Osteoblast (primary cell): Measurements from ENCODE around the gene CTNNA2. TPM values are rescaled to one million over a fixed set of nuclear protein-coding genes. Genes with fewer than 3 reads are reported as not detected.

Source experiments
- DNase-seq: peaks from one replicate; pipeline ENCODE4 v3.0.0; 2011; ENCODE audit warnings: low spot score, mixed read lengths; ENCODE audit not compliant: insufficient read length; ENCODE audit errors: missing footprints
- H2AFZ ChIP-seq: 2 replicates; pipeline ENCODE4 v1.6.0; 2011; ENCODE audit warnings: mild to moderate bottlenecking, low read length
- H3K27ac ChIP-seq: 2 replicates; pipeline ENCODE4 v1.5.1; 2011; ENCODE audit warnings: mild to moderate bottlenecking, low read depth, low read length, moderate library complexity
- H3K27me3 ChIP-seq: 2 replicates; pipeline ENCODE4 v1.6.0; 2012; ENCODE audit warnings: mild to moderate bottlenecking, control low read depth, inconsistent platforms, low read length, moderate library complexity; ENCODE audit not compliant: insufficient read depth
- H3K36me3 ChIP-seq: 2 replicates; pipeline ENCODE4 v1.5.1; 2011; ENCODE audit warnings: mild to moderate bottlenecking, low read length, control low read depth, moderate library complexity; ENCODE audit not compliant: insufficient read depth
- H3K4me1 ChIP-seq: 2 replicates; pipeline ENCODE4 v1.5.1; 2011; ENCODE audit warnings: mild to moderate bottlenecking, low read length, control low read depth, moderate library complexity; ENCODE audit not compliant: insufficient read depth
- H3K4me2 ChIP-seq: 2 replicates; pipeline ENCODE4 v1.6.0; 2011; ENCODE audit warnings: mild to moderate bottlenecking, low read length; ENCODE audit not compliant: insufficient read depth
- H3K4me3 ChIP-seq: fragments of 200-600 bp; sonication (generic); 3 replicates; pipeline ENCODE4 v1.5.1; 2012; ENCODE audit warnings: mild to moderate bottlenecking, low read length, inconsistent platforms; ENCODE audit not compliant: insufficient read depth
- H3K79me2 ChIP-seq: 2 replicates; pipeline ENCODE4 v1.6.0; 2012; ENCODE audit warnings: mild to moderate bottlenecking, low read length, control low read depth, inconsistent platforms; ENCODE audit not compliant: insufficient read depth
- H3K9me3 ChIP-seq: 2 replicates; pipeline ENCODE4 v1.5.1; 2011; ENCODE audit warnings: low read depth, low read length, control low read depth
- H4K20me1 ChIP-seq: 2 replicates; pipeline ENCODE4 v1.6.0; 2012; ENCODE audit warnings: mild to moderate bottlenecking, low read length, control low read depth; ENCODE audit not compliant: insufficient read depth
- total RNA-seq: library from RNA; depleted of rRNA; stranded (reverse); fragments of >200 nt; gene quantifications from 2 replicates; pipeline ENCODE4 v1.2.3, GENCODE V29; 2012
- TF ChIP-seq, protein P1 (sequence below): IDR thresholded peaks from 2 replicates; pipeline ENCODE4 v1.5.1; 2011; ENCODE audit warnings: mild to moderate bottlenecking, low read depth, low read length, moderate library complexity; ENCODE audit errors: extremely low read depth

Gene CTNNA2
- total RNA-seq, 1 donor: not detected

DNA sequence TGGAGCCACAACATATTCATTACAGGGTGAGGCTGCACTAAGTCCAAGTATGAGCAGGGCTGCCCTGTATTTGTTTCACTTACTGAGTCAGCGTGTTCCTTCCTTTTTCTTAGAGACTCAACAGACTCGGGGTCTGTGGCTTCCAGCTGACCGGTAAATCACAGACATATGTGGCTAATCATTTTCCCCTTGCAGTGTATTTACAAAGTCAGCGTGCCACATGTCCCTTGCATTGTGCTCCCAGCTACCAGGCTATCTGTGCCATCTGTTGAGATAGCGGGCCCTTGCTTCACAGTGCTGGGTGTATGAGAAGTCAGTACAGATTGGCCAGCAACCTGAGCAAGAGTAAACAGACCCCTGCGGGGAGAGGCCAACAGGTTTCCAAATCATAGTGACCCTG, 537.4 kb downstream of the CTNNA2 start:
- Histone ChIP-seq H3K4me1 (no peaks in the 10 kb centered on the region), H2AFZ (no peak overlapping the region), H3K36me3 (no peaks in the 10 kb centered on the region), H3K4me3 (no peak overlapping the region), H3K27me3 (no peaks in the 10 kb centered on the region), H3K4me2 (no peak overlapping the region), H3K27ac (no peak overlapping the region), H4K20me1 (no peaks in the 10 kb centered on the region), H3K79me2 (no peaks in the 10 kb centered on the region), H3K9me3 (no peaks in the 10 kb centered on the region)
- no peak for DNase-seq
- TF ChIP-seq, protein P1, sequence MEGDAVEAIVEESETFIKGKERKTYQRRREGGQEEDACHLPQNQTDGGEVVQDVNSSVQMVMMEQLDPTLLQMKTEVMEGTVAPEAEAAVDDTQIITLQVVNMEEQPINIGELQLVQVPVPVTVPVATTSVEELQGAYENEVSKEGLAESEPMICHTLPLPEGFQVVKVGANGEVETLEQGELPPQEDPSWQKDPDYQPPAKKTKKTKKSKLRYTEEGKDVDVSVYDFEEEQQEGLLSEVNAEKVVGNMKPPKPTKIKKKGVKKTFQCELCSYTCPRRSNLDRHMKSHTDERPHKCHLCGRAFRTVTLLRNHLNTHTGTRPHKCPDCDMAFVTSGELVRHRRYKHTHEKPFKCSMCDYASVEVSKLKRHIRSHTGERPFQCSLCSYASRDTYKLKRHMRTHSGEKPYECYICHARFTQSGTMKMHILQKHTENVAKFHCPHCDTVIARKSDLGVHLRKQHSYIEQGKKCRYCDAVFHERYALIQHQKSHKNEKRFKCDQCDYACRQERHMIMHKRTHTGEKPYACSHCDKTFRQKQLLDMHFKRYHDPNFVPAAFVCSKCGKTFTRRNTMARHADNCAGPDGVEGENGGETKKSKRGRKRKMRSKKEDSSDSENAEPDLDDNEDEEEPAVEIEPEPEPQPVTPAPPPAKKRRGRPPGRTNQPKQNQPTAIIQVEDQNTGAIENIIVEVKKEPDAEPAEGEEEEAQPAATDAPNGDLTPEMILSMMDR: no peak

DNA sequence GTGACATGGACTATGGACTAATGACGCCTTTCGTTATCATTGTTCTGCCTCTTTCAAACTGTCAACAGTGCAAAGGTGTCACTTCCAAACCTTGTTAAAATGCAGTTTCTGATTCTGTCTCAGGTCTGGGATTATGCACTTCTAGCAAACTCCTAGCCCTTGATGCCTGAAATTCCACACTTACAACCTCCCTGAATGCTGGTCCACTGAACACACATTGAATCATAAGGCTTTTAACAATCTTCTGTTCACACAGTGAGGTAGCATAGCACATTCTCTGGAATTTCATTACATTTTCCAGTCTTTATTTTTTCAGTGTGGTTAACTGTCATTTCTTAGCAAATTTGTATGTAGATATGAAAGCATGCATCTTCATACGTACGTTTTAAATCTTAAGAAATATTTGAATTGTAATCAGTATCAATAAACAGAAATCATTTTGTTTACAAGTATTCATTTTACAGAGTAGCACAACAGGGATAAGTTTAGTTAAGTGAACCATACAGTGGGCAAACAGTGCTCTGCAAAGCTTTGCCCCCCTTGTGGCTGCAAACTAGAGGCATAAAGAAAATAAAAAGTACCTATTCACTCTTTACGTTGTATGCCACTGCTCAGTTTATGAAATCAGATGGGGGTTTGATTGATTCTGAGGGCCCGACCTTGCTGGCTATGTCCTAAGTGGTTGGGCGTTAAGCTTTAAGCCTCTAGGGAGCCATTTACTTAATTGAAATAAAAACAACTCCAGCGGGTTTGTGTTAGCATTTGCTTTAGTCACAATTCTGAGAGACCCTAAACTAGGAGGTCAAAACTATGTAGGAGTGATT, 540.9 kb downstream of the CTNNA2 start:
- Histone ChIP-seq H4K20me1 (no peaks in the 10 kb centered on the region), H3K4me1 (no peaks in the 10 kb centered on the region), H3K9me3 (no peaks in the 10 kb centered on the region), H3K27ac (no peak overlapping the region), H3K27me3 (no peaks in the 10 kb centered on the region), H2AFZ (no peak overlapping the region), H3K4me2 (no peak overlapping the region), H3K4me3 (no peak overlapping the region), H3K36me3 (no peaks in the 10 kb centered on the region), H3K79me2 (no peaks in the 10 kb centered on the region)
- TF ChIP-seq, protein P1: no peak
- DNase-seq: no peak

DNA sequence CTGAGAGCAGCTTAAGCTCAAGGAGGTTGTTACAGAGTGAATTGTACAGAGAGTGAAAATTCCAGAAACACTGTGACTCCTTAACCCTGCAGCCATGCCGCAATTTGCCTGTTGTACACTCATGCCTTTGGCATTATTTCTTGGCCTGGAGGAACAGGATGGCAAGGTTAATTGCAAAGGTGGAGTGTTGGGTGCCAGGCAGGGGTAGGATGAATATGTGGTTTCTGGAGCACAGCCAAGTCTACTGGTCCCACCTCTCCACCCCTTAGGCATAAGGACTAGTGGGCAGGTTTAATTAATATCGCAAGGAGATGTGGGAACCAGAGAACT, 541.5 kb downstream of the CTNNA2 start:
- H3K79me2 ChIP-seq: no peaks in the 10 kb centered on the region
- H4K20me1 ChIP-seq: no peaks in the 10 kb centered on the region
- no peak overlapping the region for H3K4me3 ChIP-seq
- H3K4me2 ChIP-seq: no peak overlapping the region
- DNase-seq: no peak
- no peak overlapping the region for H2AFZ ChIP-seq
- H3K27ac ChIP-seq: no peak overlapping the region
- no peaks in the 10 kb centered on the region for H3K9me3 ChIP-seq
- TF ChIP-seq, protein P1: no peak
- H3K4me1 ChIP-seq: no peaks in the 10 kb centered on the region
- no peaks in the 10 kb centered on the region for H3K27me3 ChIP-seq
- no peaks in the 10 kb centered on the region for H3K36me3 ChIP-seq

DNA sequence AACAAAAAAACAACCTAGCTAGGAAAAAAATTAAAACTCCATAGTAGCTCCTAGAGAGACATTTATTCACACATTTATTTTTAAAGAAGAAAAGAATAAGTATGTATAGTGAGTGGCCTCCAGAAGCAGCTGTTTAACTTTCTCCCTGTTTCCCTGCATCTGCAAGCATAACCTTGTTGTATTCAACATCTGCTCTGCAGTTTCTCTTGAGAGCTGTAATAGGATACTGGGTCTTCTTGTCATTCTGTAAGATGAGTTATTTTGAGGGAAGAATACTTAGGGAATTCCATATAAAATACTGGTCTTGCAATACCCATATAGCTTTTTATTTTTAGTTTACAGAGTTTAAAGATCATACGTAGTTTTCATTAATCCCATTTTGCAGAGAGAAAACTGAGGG, 545.1 kb downstream of the CTNNA2 start:
- no peaks in the 10 kb centered on the region for H3K27me3 ChIP-seq
- no peak overlapping the region for H2AFZ ChIP-seq
- no peak for DNase-seq
- no peak overlapping the region for H3K4me3 ChIP-seq
- TF ChIP-seq, protein P1: no peak
- no peak overlapping the region for H3K4me2 ChIP-seq
- H3K36me3 ChIP-seq: no peaks in the 10 kb centered on the region
- H3K4me1 ChIP-seq: no peaks in the 10 kb centered on the region
- no peaks in the 10 kb centered on the region for H4K20me1 ChIP-seq
- H3K27ac ChIP-seq: no peak overlapping the region
- no peaks in the 10 kb centered on the region for H3K79me2 ChIP-seq
- no peaks in the 10 kb centered on the region for H3K9me3 ChIP-seq
